HL-60/S4 treated with phorbol 12-myristate 13-acetate at 8.2 ng/mL for 4 days and 3 days (cell line): ENCODE data around the gene MAPK14.

Source experiments
- in situ Hi-C: fragments of 300-500 bp; cut with MboI; formaldehyde crosslinking; loops from 2 replicates; pipeline ENCODE4 v1.15.0; 2022; ENCODE audit warnings: low sequenced_read_pairs

Gene MAPK14

GRCh38 chr6:36098920-36099647 lies 71.5 kb downstream of the MAPK14 start:
- in situ Hi-C loops, result no loop called here

- in situ Hi-C loops, result no loop called here
Measured at GRCh38 chr6:36099869-36100483, 72.4 kb downstream of the MAPK14 start.

- in situ Hi-C loops, result no loop called here
Measured at GRCh38 chr6:36101691-36102090, 74.1 kb downstream of the MAPK14 start.

- in situ Hi-C loops, result no loop called here
Measured at GRCh38 chr6:36102853-36103252, 75.2 kb downstream of the MAPK14 start.

- in situ Hi-C loops, result no loop called here
Measured at GRCh38 chr6:36104836-36105235, 77.2 kb downstream of the MAPK14 start.

- in situ Hi-C loops, result no loop called here
Measured at GRCh38 chr6:36109092-36109491, 81.5 kb downstream of the MAPK14 start.

- in situ Hi-C loops, result no loop called here
Measured at GRCh38 chr6:36110050-36110449, 82.4 kb downstream of the MAPK14 start.

- in situ Hi-C loops, result no loop called here
Measured at GRCh38 chr6:36110863-36111262, 83.3 kb downstream of the MAPK14 start.

- in situ Hi-C loops, result no loop called here
Measured at GRCh38 chr6:36111526-36111925, 83.9 kb downstream of the MAPK14 start.

GRCh38 chr6:36113049-36113448 lies 85.4 kb downstream of the MAPK14 start:
- in situ Hi-C loops, result no loop called here

- in situ Hi-C loops, result no loop called here
Measured at GRCh38 chr6:36113703-36114102, 86.1 kb downstream of the MAPK14 start.

GRCh38 chr6:36114798-36115408 lies 87.3 kb downstream of the MAPK14 start:
- in situ Hi-C loops, result no loop called here

- in situ Hi-C loops, result no loop called here
Measured at GRCh38 chr6:36115412-36115811, 87.8 kb downstream of the MAPK14 start.

- in situ Hi-C loops, result no loop called here
Measured at GRCh38 chr6:36116066-36116864, 88.7 kb downstream of the MAPK14 start.

GRCh38 chr6:36116943-36117342 lies 89.3 kb downstream of the MAPK14 start:
- in situ Hi-C loops, result no loop called here

- in situ Hi-C loops, result no loop called here
Measured at GRCh38 chr6:36117658-36118549, 90.3 kb downstream of the MAPK14 start.

- in situ Hi-C loops, result no loop called here
Measured at GRCh38 chr6:36118550-36119107, 91.0 kb downstream of the MAPK14 start.

GRCh38 chr6:36119209-36119608 lies 91.6 kb downstream of the MAPK14 start:
- in situ Hi-C loops, result no loop called here

GRCh38 chr6:36120018-36120417 lies 92.4 kb downstream of the MAPK14 start:
- in situ Hi-C loops, result no loop called here

- in situ Hi-C loops, result no loop called here
Measured at GRCh38 chr6:36120539-36120938, 92.9 kb downstream of the MAPK14 start.
